Stimulated activated naive CD8-positive, alpha-beta T cell treated with anti-CD3 and anti-CD28 coated beads, Interleukin-15, Interleukin-2, amounts not matched to agents 100 ng/mL and 50 ng/mL, for 24 hours (primary cell): Measurements from ENCODE around the gene OTUD1.
A peak's percentile ranks its signal among the peaks of the same experiment; 100 is the strongest.
"Not testable (repeated sequence)": the region's sequence is repeated elsewhere in the genome, so short reads cannot be mapped to it uniquely, and the experiment has no call there.

Experiments
- H3K27ac Mint-ChIP-seq: one replicate; pipeline ENCODE4 v1.8.0; 2021; ENCODE audit warnings: mild to moderate bottlenecking, mixed read lengths
- H3K27me3 Mint-ChIP-seq: one replicate; pipeline ENCODE4 v1.8.0; 2021; ENCODE audit warnings: mixed read lengths
- H3K36me3 Mint-ChIP-seq: one replicate; pipeline ENCODE4 v1.8.0; 2021; ENCODE audit warnings: low read depth, mixed read lengths
- H3K4me1 Mint-ChIP-seq: one replicate; pipeline ENCODE4 v1.8.0; 2021; ENCODE audit warnings: low read depth, mixed read lengths
- H3K4me3 Mint-ChIP-seq: one replicate; pipeline ENCODE4 v1.8.0; 2021; ENCODE audit warnings: mild to moderate bottlenecking, mixed read lengths
- H3K9me3 Mint-ChIP-seq: one replicate; pipeline ENCODE4 v1.8.0; 2021; ENCODE audit warnings: mixed read lengths

The OTUD1 gene

GRCh38 chr10:23438547-23439451 is at the start of gene OTUD1:
Gene OTUD1, plus strand, starts transcription at chr10:23439075. Its CDS starts 383 bp downstream, at chr10:23439458.
- no peaks in the 10 kb centered on the region for H3K9me3 Mint-ChIP-seq
- H3K4me1 Mint-ChIP-seq, result peaks cover 43% of the 10 kb centered on the region
- H3K27me3 Mint-ChIP-seq, result no peaks in the 10 kb centered on the region

GRCh38 chr10:23390408-23390807 is 48.5 kb upstream of the OTUD1 start:
- H3K9me3 Mint-ChIP-seq, H3K27ac Mint-ChIP-seq, H3K4me3 Mint-ChIP-seq, H3K36me3 Mint-ChIP-seq, H3K27me3 Mint-ChIP-seq: not testable (repeated sequence)
- peaks cover 20% of the 10 kb centered on the region for H3K4me1 Mint-ChIP-seq

More at GRCh38 chr10:23438547-23439451, at the start of gene OTUD1:
- Mint-ChIP-seq H3K36me3 (peaks cover 13% of the 10 kb centered on the region), H3K4me3 (peak within 1 kb of the TSS; percentile 92), H3K27ac (peak within 1 kb of the TSS; percentile 86)

- no peaks in the 10 kb centered on the region for H3K36me3 Mint-ChIP-seq
- H3K4me1 Mint-ChIP-seq, result peaks cover 20% of the 10 kb centered on the region
- H3K27ac Mint-ChIP-seq, result no peak overlapping the region
- H3K9me3 Mint-ChIP-seq, result no peaks in the 10 kb centered on the region
- no peaks in the 10 kb centered on the region for H3K27me3 Mint-ChIP-seq
- no peak overlapping the region for H3K4me3 Mint-ChIP-seq
These were observed 48.1 kb upstream of the OTUD1 start for GRCh38 chr10:23390809-23391208.

GRCh38 chr10:23391821-23392220 is 47.1 kb upstream of the OTUD1 start:
- Mint-ChIP-seq H3K4me3 (no peak overlapping the region), H3K27me3 (no peaks in the 10 kb centered on the region), H3K9me3 (no peaks in the 10 kb centered on the region), H3K36me3 (no peaks in the 10 kb centered on the region), H3K27ac (no peak overlapping the region), H3K4me1 (peaks cover 20% of the 10 kb centered on the region)

- Mint-ChIP-seq H3K4me3 (no peak overlapping the region), H3K4me1 (peaks cover 16% of the 10 kb centered on the region), H3K9me3 (no peaks in the 10 kb centered on the region), H3K27me3 (no peaks in the 10 kb centered on the region), H3K27ac (no peak overlapping the region), H3K36me3 (no peaks in the 10 kb centered on the region)
These were observed 43.9 kb upstream of the OTUD1 start for GRCh38 chr10:23395017-23395416.

GRCh38 chr10:23396695-23397094 is 42.2 kb upstream of the OTUD1 start:
- Mint-ChIP-seq H3K4me1 (peaks cover 5% of the 10 kb centered on the region), H3K27me3 (no peaks in the 10 kb centered on the region), H3K4me3 (no peak overlapping the region), H3K27ac (no peak overlapping the region), H3K9me3 (no peaks in the 10 kb centered on the region), H3K36me3 (no peaks in the 10 kb centered on the region)

GRCh38 chr10:23399701-23400144 is 39.2 kb upstream of the OTUD1 start:
- Mint-ChIP-seq H3K4me1 (no peaks in the 10 kb centered on the region), H3K27me3 (no peaks in the 10 kb centered on the region), H3K27ac (no peak overlapping the region), H3K4me3 (no peak overlapping the region), H3K36me3 (no peaks in the 10 kb centered on the region), H3K9me3 (no peaks in the 10 kb centered on the region)

- Mint-ChIP-seq H3K27ac (no peak overlapping the region), H3K4me3 (no peak overlapping the region), H3K27me3 (peaks cover 6% of the 10 kb centered on the region), H3K36me3 (no peaks in the 10 kb centered on the region), H3K4me1 (no peaks in the 10 kb centered on the region), H3K9me3 (no peaks in the 10 kb centered on the region)
These were observed 36.0 kb upstream of the OTUD1 start for GRCh38 chr10:23402856-23403255.

GRCh38 chr10:23403278-23403677 is 35.6 kb upstream of the OTUD1 start:
- Mint-ChIP-seq H3K9me3 (no peaks in the 10 kb centered on the region), H3K4me1 (no peaks in the 10 kb centered on the region), H3K4me3 (no peak overlapping the region), H3K36me3 (no peaks in the 10 kb centered on the region), H3K27ac (no peak overlapping the region), H3K27me3 (peaks cover 6% of the 10 kb centered on the region)

GRCh38 chr10:23403719-23404118 is 35.2 kb upstream of the OTUD1 start:
- H3K27me3 Mint-ChIP-seq, result peaks cover 6% of the 10 kb centered on the region
- H3K9me3 Mint-ChIP-seq, result no peaks in the 10 kb centered on the region
- H3K4me3 Mint-ChIP-seq, result no peak overlapping the region
- no peaks in the 10 kb centered on the region for H3K4me1 Mint-ChIP-seq
- H3K36me3 Mint-ChIP-seq, result no peaks in the 10 kb centered on the region
- no peak overlapping the region for H3K27ac Mint-ChIP-seq

GRCh38 chr10:23404461-23404980 is 34.4 kb upstream of the OTUD1 start:
- no peaks in the 10 kb centered on the region for H3K4me1 Mint-ChIP-seq
- H3K36me3 Mint-ChIP-seq, result no peaks in the 10 kb centered on the region
- no peak overlapping the region for H3K27ac Mint-ChIP-seq
- no peak overlapping the region for H3K4me3 Mint-ChIP-seq
- H3K9me3 Mint-ChIP-seq, result no peaks in the 10 kb centered on the region
- peaks cover 6% of the 10 kb centered on the region for H3K27me3 Mint-ChIP-seq

GRCh38 chr10:23405540-23405939 is 33.3 kb upstream of the OTUD1 start:
- Mint-ChIP-seq H3K4me3 (no peak overlapping the region), H3K4me1 (no peaks in the 10 kb centered on the region), H3K9me3 (no peaks in the 10 kb centered on the region), H3K27ac (no peak overlapping the region), H3K27me3 (peaks cover 6% of the 10 kb centered on the region), H3K36me3 (no peaks in the 10 kb centered on the region)

- H3K4me3 Mint-ChIP-seq, result no peak overlapping the region
- no peaks in the 10 kb centered on the region for H3K9me3 Mint-ChIP-seq
- no peaks in the 10 kb centered on the region for H3K4me1 Mint-ChIP-seq
- H3K27me3 Mint-ChIP-seq, result peaks cover 6% of the 10 kb centered on the region
- H3K36me3 Mint-ChIP-seq, result no peaks in the 10 kb centered on the region
- H3K27ac Mint-ChIP-seq, result no peak overlapping the region
These were observed 32.5 kb upstream of the OTUD1 start for GRCh38 chr10:23406409-23406808.

GRCh38 chr10:23408330-23408976 is 30.4 kb upstream of the OTUD1 start:
- Mint-ChIP-seq H3K4me1 (peaks cover 18% of the 10 kb centered on the region), H3K4me3 (no peak overlapping the region), H3K27ac (no peak overlapping the region), H3K9me3 (no peaks in the 10 kb centered on the region), H3K27me3 (peaks cover 6% of the 10 kb centered on the region), H3K36me3 (no peaks in the 10 kb centered on the region)

- Mint-ChIP-seq H3K36me3 (no peaks in the 10 kb centered on the region), H3K9me3 (no peaks in the 10 kb centered on the region), H3K27me3 (peaks cover 3% of the 10 kb centered on the region), H3K4me3 (peak overlapping the region; percentile 43), H3K27ac (peak overlapping the region; percentile 88), H3K4me1 (peaks cover 34% of the 10 kb centered on the region)
These were observed 26.7 kb upstream of the OTUD1 start for GRCh38 chr10:23412223-23412622.
